Heart right ventricle (tissue), 16 donors: ENCODE measurements around the gene LAMA4. TPM values are rescaled to one million over a fixed set of nuclear protein-coding genes. Genes with fewer than 3 reads are reported as not detected.

Source experiments
- ATAC-seq, 8 donors: fragments of 200-7000 bp; cut with Tn5 transposase; one replicate each; pipeline ENCODE4 v1.9.1; 2020; ENCODE audit warnings: mild to moderate bottlenecking in 8 of 8, moderate library complexity in 8 of 8, moderate number of reproducible peaks in 1 of 8
- DNase-seq, 2 donors: peaks; one replicate each; pipeline ENCODE4 v3.0.0-alpha.2; 2020
- H3K27ac ChIP-seq, 10 donors: fragments of 200-600 bp; sonication (generic) in 2 of 10; one replicate each; pipeline versions ENCODE4 v1.5.0 to v1.8.0; 2020 to 2022; ENCODE audit warnings: mild to moderate bottlenecking in 3 of 10
- H3K27me3 ChIP-seq, 7 donors: fragments of 200-600 bp; one replicate each; pipeline ENCODE4 v1.8.0; 2021 to 2022; ENCODE audit warnings: mild to moderate bottlenecking in 2 of 7
- H3K36me3 ChIP-seq, 9 donors: fragments of 200-600 bp; sonication (generic) in 1 of 9; one replicate each; pipeline versions ENCODE4 v1.5.0 to v1.8.0; 2020 to 2022; ENCODE audit warnings: mild to moderate bottlenecking in 2 of 9
- H3K4me1 ChIP-seq, 9 donors: fragments of 200-600 bp; sonication (generic) in 1 of 9; one replicate each; pipeline versions ENCODE4 v1.5.0 to v1.8.0; 2020 to 2022; ENCODE audit warnings: mild to moderate bottlenecking in 4 of 9
- H3K4me3 ChIP-seq, 10 donors: fragments of 200-600 bp; sonication (generic) in 2 of 10; one replicate each; pipeline versions ENCODE4 v1.5.0 to v1.8.0; 2020 to 2022; ENCODE audit warnings: mild to moderate bottlenecking in 7 of 10, moderate library complexity in 2 of 10
- H3K9me3 ChIP-seq, 11 donors: fragments of 200-600 bp in 10 of 11; sonication (generic) in 2 of 11; one replicate each; pipeline versions ENCODE4 v1.5.0 to v1.8.0; 2013 to 2022; ENCODE audit warnings: mild to moderate bottlenecking in 2 of 11, control low read depth in 1 of 11, moderate library complexity in 1 of 11
- WGBS, 2 donors: extraction: QIAGEN DNeasy Blood & Tissue Kit; methylation state at CpG; one replicate each; pipeline ENCODE4 v1.1.7; 2013; ENCODE audit warnings: inconsistent platforms in 1 of 2; 5-methylcytosine and 5-hydroxymethylcytosine counted together
- intact Hi-C, 10 donors: fragments of 100-400 bp; cut with DNase I; formaldehyde crosslinking; loops; one replicate each; pipeline versions ENCODE4 v1.11.1 to v1.14.2; 2022
- polyA plus RNA-seq, 2 donors: library from polyadenylated mRNA; stranded (reverse); fragments of 200-250 nt; gene quantifications; one replicate each; pipeline ENCODE4 v1.2.3, GENCODE V29; 2013
- total RNA-seq, 10 donors: library from RNA; stranded (reverse); fragmentation: NEBNext Ultra II Directional in 3 of 10; extraction: Animal tissue kit (Norgen Biotek cat#: 25700) in 3 of 10; gene quantifications; one replicate each; pipeline versions ENCODE4 v1.2.1 to v1.2.4, GENCODE V29; 2021 to 2023
- TF ChIP-seq, protein P1 (sequence below), 9 donors: fragments of 200-600 bp; sonication (generic) in 2 of 9; IDR thresholded peaks; one replicate each; pipeline versions ENCODE4 v1.5.0 to v1.8.0; 2021 to 2022; ENCODE audit warnings: antibody characterized with exemption in 9 of 9, mild to moderate bottlenecking in 5 of 9, moderate library complexity in 1 of 9
- donor health status: Arrhythmogenic right ventricular cardiomyopathy.
- donor health status: ischemic (EF 13 %, LVEDD 7.1; RV severe dilation, severe dysfunction).
- donor health status: healthy with polysubstance abuse.
- donor health status: DM: no; HTN: yes; CAD: no.
- donor health status: DM: no; HTN: no; CAD: no.
- donor health status: ischemic (EF 25% LVEDD 6.9; RV normal size, moderate dysfunction).
- donor health status: ischemic (EF 25% LVEDD 5.7; RV mildly dilated, moderate dysfunction).
- donor health status: healthy.
- donor health status: DM: yes; HTN: yes; CAD: no.
- donor health status: Ischemic cardiomyopathy.
- donor health status: ischemic (EF 35%, LVEDD 5.7; RV mildly dilated, moderate dysfunction).
- donor health status: nonischemic (EF 11% LVEDD 7.7; RV severe dilation, severe dysfunction).
- donor health status: DM: yes; HTN: yes; CAD: no.
- donor health status: PGD.
- donor health status: ischemic (EF 29% LVEDD 5.4; RV normal size, mild dysfunction).
- donor health status: nonischemic (EF 23%, LVEDD 6.1; RV moderate dilation, normal function).

LAMA4 gene
- total and polyA plus RNA-seq, 12 donors = 23.7 to 103 (median 82.5) TPM

- H3K9me3 ChIP-seq = no peaks in the 10 kb centered on the region
- no peak for DNase-seq
- no peaks in the 10 kb centered on the region for H3K27me3 ChIP-seq
- peak overlapping the region in 1 of 10 donors; percentile 8 for H3K27ac ChIP-seq
- TF ChIP-seq, protein P1, sequence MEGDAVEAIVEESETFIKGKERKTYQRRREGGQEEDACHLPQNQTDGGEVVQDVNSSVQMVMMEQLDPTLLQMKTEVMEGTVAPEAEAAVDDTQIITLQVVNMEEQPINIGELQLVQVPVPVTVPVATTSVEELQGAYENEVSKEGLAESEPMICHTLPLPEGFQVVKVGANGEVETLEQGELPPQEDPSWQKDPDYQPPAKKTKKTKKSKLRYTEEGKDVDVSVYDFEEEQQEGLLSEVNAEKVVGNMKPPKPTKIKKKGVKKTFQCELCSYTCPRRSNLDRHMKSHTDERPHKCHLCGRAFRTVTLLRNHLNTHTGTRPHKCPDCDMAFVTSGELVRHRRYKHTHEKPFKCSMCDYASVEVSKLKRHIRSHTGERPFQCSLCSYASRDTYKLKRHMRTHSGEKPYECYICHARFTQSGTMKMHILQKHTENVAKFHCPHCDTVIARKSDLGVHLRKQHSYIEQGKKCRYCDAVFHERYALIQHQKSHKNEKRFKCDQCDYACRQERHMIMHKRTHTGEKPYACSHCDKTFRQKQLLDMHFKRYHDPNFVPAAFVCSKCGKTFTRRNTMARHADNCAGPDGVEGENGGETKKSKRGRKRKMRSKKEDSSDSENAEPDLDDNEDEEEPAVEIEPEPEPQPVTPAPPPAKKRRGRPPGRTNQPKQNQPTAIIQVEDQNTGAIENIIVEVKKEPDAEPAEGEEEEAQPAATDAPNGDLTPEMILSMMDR (IDR thresholded peaks at IDR 0.05) = no peak
- H3K4me3 ChIP-seq = no peak overlapping the region
- intact Hi-C loops = no loop called here
- peaks cover 0 to 100% (median 71%) of the 10 kb centered on the region in 9 donors for H3K36me3 ChIP-seq
- peaks cover 0 to 20% (median 11%) of the 10 kb centered on the region in 9 donors for H3K4me1 ChIP-seq
- ATAC-seq = no peak
These were observed 136.3 kb downstream of the LAMA4 start for GRCh38 chr6:112118034-112118433.

GRCh38 chr6:112117554-112117953 is 136.8 kb downstream of the LAMA4 start:
- Histone ChIP-seq H3K36me3 (peaks cover 0 to 100% (median 71%) of the 10 kb centered on the region in 9 donors), H3K27ac (peak overlapping the region in 1 of 10 donors; percentile 8), H3K4me3 (no peak overlapping the region), H3K27me3 (no peaks in the 10 kb centered on the region), H3K9me3 (no peaks in the 10 kb centered on the region), H3K4me1 (peaks cover 0 to 23% (median 14%) of the 10 kb centered on the region in 9 donors)
- ATAC-seq (no peak), DNase-seq (no peak)
- TF ChIP-seq, protein P1 (IDR thresholded peaks at IDR 0.05) = no peak
- intact Hi-C loops = no loop called here
- 55 to 68% methylated on average over 1 of the region's 1 CpG for whole genome bisulfite sequencing, 2 donors

DNA sequence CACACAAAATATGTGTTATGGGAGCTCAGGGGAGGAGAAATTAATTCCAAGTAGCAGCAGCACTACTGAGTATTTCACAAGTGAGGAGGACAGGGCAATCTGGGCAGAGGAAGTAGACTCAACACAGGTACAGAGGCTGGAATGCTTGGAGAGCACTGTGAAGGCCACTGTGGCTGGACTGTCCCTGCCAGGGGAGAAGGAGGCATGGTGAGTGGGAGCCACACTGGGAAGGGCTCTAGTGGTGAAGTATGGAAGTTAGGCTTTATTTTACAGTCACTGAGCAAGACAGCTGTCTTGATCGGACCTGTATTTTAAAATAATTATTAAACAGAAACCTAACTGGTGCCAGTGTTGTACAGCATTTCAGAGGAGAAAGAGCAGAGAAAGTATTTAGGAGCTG is 138.1 kb downstream of the LAMA4 start:
- ATAC-seq = no peak
- Histone ChIP-seq H3K4me3 (no peak overlapping the region), H3K36me3 (peaks cover 0 to 100% (median 62%) of the 10 kb centered on the region in 9 donors), H3K27me3 (no peaks in the 10 kb centered on the region), H3K27ac (no peak overlapping the region), H3K4me1 (peaks cover 0 to 27% (median 14%) of the 10 kb centered on the region in 9 donors), H3K9me3 (no peaks in the 10 kb centered on the region)
- intact Hi-C loops = no loop called here
- 93% methylated on average over 1 of the region's 1 CpG for WGBS, 2 donors
- TF ChIP-seq, protein P1 (IDR thresholded peaks at IDR 0.05) = no peak
- no peak for DNase-seq

GRCh38 chr6:112114577-112115223 is 139.7 kb downstream of the LAMA4 start:
- DNase-seq = no peak
- Histone ChIP-seq H3K9me3 (no peaks in the 10 kb centered on the region), H3K27me3 (no peaks in the 10 kb centered on the region), H3K27ac (peak overlapping the region in 1 of 10 donors; percentile 27), H3K36me3 (peaks cover 0 to 100% (median 49%) of the 10 kb centered on the region in 9 donors), H3K4me3 (no peak overlapping the region), H3K4me1 (peaks cover 0 to 33% (median 12%) of the 10 kb centered on the region in 9 donors)
- WGBS, 2 donors = 93 to 95% methylated on average over 3 of the region's 3 CpGs
- TF ChIP-seq, protein P1 (IDR thresholded peaks at IDR 0.05) = no peak
- intact Hi-C loops = no loop called here
- no peak for ATAC-seq
